ENCODE measurements around the gene ICAM3.

ICAM3 gene

GRCh38 chr19:10317857-10318462, 21.5 kb downstream of the ICAM3 start:
- in situ Hi-C loops (cut with MboI; ENCODE audit: low sequenced_read_pairs, unreplicated experiment): no loop called here
- TF ChIP-seq CTCF (IDR thresholded peaks at IDR 0.05; ENCODE audit: borderline replicate concordance, control extremely low read depth, extremely low read depth, insufficient read depth, missing control alignments): no peak

GRCh38 chr19:10317045-10317856, 22.2 kb downstream of the ICAM3 start:
- DNase-seq (ENCODE audit: low spot score): no peak
- no peak for TF ChIP-seq CTCF (IDR thresholded peaks at IDR 0.05; ENCODE audit: borderline replicate concordance, control extremely low read depth, extremely low read depth, insufficient read depth, missing control alignments)
- in situ Hi-C loops (cut with MboI; ENCODE audit: low sequenced_read_pairs, unreplicated experiment): no loop called here

More at GRCh38 chr19:10317857-10318462, 21.5 kb downstream of the ICAM3 start:
- DNase-seq (ENCODE audit: low spot score): no peak

- no peak for TF ChIP-seq CTCF (IDR thresholded peaks at IDR 0.05; ENCODE audit: borderline replicate concordance, control extremely low read depth, extremely low read depth, insufficient read depth, missing control alignments)
- no peak for DNase-seq (ENCODE audit: low spot score)
- in situ Hi-C loops (cut with MboI; ENCODE audit: low sequenced_read_pairs, unreplicated experiment): no loop called here
Observed at GRCh38 chr19:10316229-10317044, 23.0 kb downstream of the ICAM3 start.

GRCh38 chr19:10315335-10316214, 23.8 kb downstream of the ICAM3 start, which contains the start of gene FDX2:
FDX2 (minus strand) TSS chr19:10316015; CDS start chr19:10315996, 19 bp downstream.
- no peak for TF ChIP-seq CTCF (IDR thresholded peaks at IDR 0.05; ENCODE audit: borderline replicate concordance, control extremely low read depth, extremely low read depth, insufficient read depth, missing control alignments)
- in situ Hi-C loops (cut with MboI; ENCODE audit: low sequenced_read_pairs, unreplicated experiment): no loop called here
- DNase-seq (ENCODE audit: low spot score): peak; percentile 96

GRCh38 chr19:10309423-10309822, 30.0 kb downstream of the ICAM3 start, which contains the start of gene ZGLP1:
ZGLP1 (minus strand) TSS chr19:10309815.
- no peak for TF ChIP-seq CTCF (IDR thresholded peaks at IDR 0.05; ENCODE audit: borderline replicate concordance, control extremely low read depth, extremely low read depth, insufficient read depth, missing control alignments)
- in situ Hi-C loops (cut with MboI; ENCODE audit: low sequenced_read_pairs, unreplicated experiment): no loop called here
- no peak for DNase-seq (ENCODE audit: low spot score)

Data from GM13976 (cell line).